Activated CD4-positive, alpha-beta T cell treated with anti-CD3 and anti-CD28 coated beads for 1 hour (primary cell): ENCODE data around the gene BMF.
A peak's percentile ranks its signal among the peaks of the same experiment; 100 is the strongest.
"Not testable (repeated sequence)": the region's sequence is repeated elsewhere in the genome, so short reads cannot be mapped to it uniquely, and the experiment has no call there.

Experiments used
- DNase-seq: peaks from one replicate; pipeline ENCODE4 v3.0.0-alpha.2; 2020

Gene BMF

GRCh38 chr15:40108855-40109735, at the start of gene BMF:
TSS of gene BMF (minus strand) at chr15:40108879. CDS start at chr15:40106086, 2,793 bp downstream.
- DNase-seq = peak; percentile 94

GRCh38 chr15:40157778-40158447, 49.2 kb upstream of the BMF start:
- no peak for DNase-seq

- DNase-seq = no peak
Measured at GRCh38 chr15:40155270-40155910, 46.7 kb upstream of the BMF start.

- not testable (repeated sequence) for DNase-seq
Measured at GRCh38 chr15:40154821-40155220, 46.1 kb upstream of the BMF start.

GRCh38 chr15:40151991-40152390, 43.3 kb upstream of the BMF start:
- no peak for DNase-seq

GRCh38 chr15:40151499-40151898, 42.8 kb upstream of the BMF start:
- DNase-seq = no peak

GRCh38 chr15:40150163-40150925, 41.7 kb upstream of the BMF start:
- DNase-seq = no peak

- no peak for DNase-seq
Measured at GRCh38 chr15:40149339-40149738, 40.7 kb upstream of the BMF start.

GRCh38 chr15:40146037-40146436, 37.4 kb upstream of the BMF start:
- DNase-seq = no peak

GRCh38 chr15:40142428-40142827, 33.7 kb upstream of the BMF start:
- DNase-seq = no peak

GRCh38 chr15:40138201-40138570, 29.5 kb upstream of the BMF start:
- DNase-seq = not testable (repeated sequence)

- no peak for DNase-seq
Measured at GRCh38 chr15:40137303-40138200, 28.9 kb upstream of the BMF start.

- no peak for DNase-seq
Measured at GRCh38 chr15:40136470-40137302, 28.0 kb upstream of the BMF start.

GRCh38 chr15:40135846-40136450, 27.3 kb upstream of the BMF start:
- DNase-seq = not testable (repeated sequence)

GRCh38 chr15:40134885-40135284, 26.2 kb upstream of the BMF start:
- no peak for DNase-seq

GRCh38 chr15:40133544-40133943, 24.9 kb upstream of the BMF start:
- DNase-seq = no peak

- no peak for DNase-seq
Measured at GRCh38 chr15:40130799-40131502, 22.3 kb upstream of the BMF start.

- no peak for DNase-seq
Measured at GRCh38 chr15:40130118-40130517, 21.4 kb upstream of the BMF start.

GRCh38 chr15:40128766-40129660, 20.3 kb upstream of the BMF start:
- DNase-seq = no peak
